B cell (primary cell): ENCODE measurements around the gene IPO11. TPM values are rescaled to one million over a fixed set of nuclear protein-coding genes. Genes with fewer than 3 reads are reported as not detected.

Source experiments
- ATAC-seq: fragments of 200-7000 bp; cut with Tn5 transposase; one replicate; pipeline ENCODE4 v1.10.0; 2021; ENCODE audit warnings: low read depth, mild to moderate bottlenecking, moderate number of reproducible peaks, moderate library complexity
- CTCF ChIA-PET: fragments of 350-600 bp; sonication (Branson Sonifier 250); formaldehyde crosslinking; loops from one replicate; lab custom pipeline; 2021; ENCODE audit warnings: antibody characterized with exemption, inconsistent platforms; lab: Charles Lee
- POLR2A ChIA-PET: fragments of 350-600 bp; sonication (Branson Sonifier 250); formaldehyde crosslinking; loops from one replicate; lab custom pipeline; 2021; ENCODE audit warnings: antibody characterized with exemption; lab: Charles Lee
- DNase-seq: peaks from one replicate; pipeline ENCODE4 v3.0.0; 2013
- H2AFZ ChIP-seq: 2 replicates; pipeline ENCODE4 v1.6.1; 2012; ENCODE audit warnings: mild to moderate bottlenecking, low read depth, low read length; ENCODE audit not compliant: insufficient read depth, poor library complexity, severe bottlenecking
- H3K27ac ChIP-seq, 2 donors: 1 replicate in 1 of 2; 2 replicates in 1 of 2; pipeline ENCODE4 v1.5.1; 2012 to 2013; ENCODE audit warnings: low read length in 2 of 2, mild to moderate bottlenecking in 2 of 2, moderate library complexity in 1 of 2
- H3K27me3 ChIP-seq, 4 experiments: fragments of 200-600 bp in 1 of 4; sonication (generic) in 1 of 4; replicated peaks in 1 of 4; 1 replicate in 2 of 4; 2 replicates in 2 of 4; pipeline versions ENCODE4 v1.6.1 to v1.7.0; 2013 to 2016; ENCODE audit warnings: low read length in 3 of 4, mild to moderate bottlenecking in 2 of 4, mixed read lengths in 1 of 4, moderate library complexity in 1 of 4; ENCODE audit not compliant: insufficient read depth in 4 of 4, control insufficient read depth in 3 of 4; ENCODE audit errors: control extremely low read depth in 1 of 4
- H3K36me3 ChIP-seq, 2 experiments: replicated peaks in 1 of 2; 1 replicate in 1 of 2; 2 replicates in 1 of 2; pipeline versions ENCODE4 v1.6.1 to v1.7.1; 2013; ENCODE audit warnings: low read length in 1 of 2; ENCODE audit not compliant: insufficient read depth in 2 of 2, control insufficient read depth in 1 of 2; ENCODE audit errors: control extremely low read depth in 1 of 2, extremely low read depth in 1 of 2
- H3K4me1 ChIP-seq, 2 donors: fragments of 200-600 bp in 1 of 2; sonication (generic) in 1 of 2; 1 replicate in 1 of 2; 2 replicates in 1 of 2; pipeline versions ENCODE4 v1.5.1 to v1.6.1; 2013 to 2017; ENCODE audit warnings: low read length in 2 of 2; ENCODE audit not compliant: control insufficient read depth in 2 of 2, insufficient read depth in 2 of 2
- H3K4me2 ChIP-seq: replicated peaks from 2 replicates; pipeline ENCODE3; 2012; ENCODE audit warnings: mild to moderate bottlenecking, low read depth, low read length; ENCODE audit not compliant: poor library complexity, severe bottlenecking
- H3K4me3 ChIP-seq, 5 experiments: fragments of 200-600 bp in 1 of 5; sonication (generic) in 1 of 5; 1 replicate in 3 of 5; 2 replicates in 2 of 5; pipeline versions ENCODE4 v1.5.1 to v1.7.0; 2011 to 2016; ENCODE audit warnings: low read length in 4 of 5, mild to moderate bottlenecking in 4 of 5, low read depth in 2 of 5, control low read depth in 1 of 5, moderate library complexity in 1 of 5; ENCODE audit not compliant: insufficient read depth in 1 of 5; ENCODE audit errors: control extremely low read depth in 1 of 5, extremely low read depth in 1 of 5
- H3K79me2 ChIP-seq: fragments of 200-600 bp; sonication (generic); one replicate; pipeline ENCODE4 v1.6.0; 2016; ENCODE audit warnings: low read length; ENCODE audit not compliant: control insufficient read depth, insufficient read depth
- H3K9ac ChIP-seq: fragments of 200-600 bp; sonication (generic); 2 replicates; pipeline ENCODE4 v1.6.1; 2017; ENCODE audit warnings: mild to moderate bottlenecking, low read length, moderate library complexity
- H3K9me3 ChIP-seq, 3 donors: one replicate each; pipeline versions ENCODE4 v1.6.1 to v1.7.1; 2013; ENCODE audit warnings: low read length in 2 of 3; ENCODE audit not compliant: control insufficient read depth in 2 of 3, insufficient read depth in 1 of 3; ENCODE audit errors: control extremely low read depth in 1 of 3
- H4K20me1 ChIP-seq: 2 replicates; pipeline ENCODE4 v1.6.0; 2012; ENCODE audit warnings: mild to moderate bottlenecking, low read length; ENCODE audit not compliant: insufficient read depth, control insufficient read depth, poor library complexity, severe bottlenecking
- H3K27ac Mint-ChIP-seq: one replicate; pipeline ENCODE4 v1.8.0; 2021; ENCODE audit warnings: mixed read lengths
- H3K27me3 Mint-ChIP-seq: one replicate; pipeline ENCODE4 v1.8.0; 2021; ENCODE audit warnings: mixed read lengths
- H3K4me1 Mint-ChIP-seq: one replicate; pipeline ENCODE4 v1.8.0; 2021; ENCODE audit warnings: mixed read lengths
- H3K4me3 Mint-ChIP-seq: one replicate; pipeline ENCODE4 v1.8.0; 2021; ENCODE audit warnings: mixed read lengths
- H3K9me3 Mint-ChIP-seq: one replicate; pipeline ENCODE4 v1.8.0; 2022; ENCODE audit warnings: mixed read lengths; ENCODE audit not compliant: insufficient read depth
- CTCF ChIP-seq: fragments of 200-600 bp; IDR thresholded peaks from one replicate; pipeline ENCODE4 v1.8.0; 2022; ENCODE audit warnings: antibody characterized with exemption, mild to moderate bottlenecking
- EZH2 ChIP-seq: IDR thresholded peaks from 2 replicates; pipeline ENCODE4 v1.6.1; 2012; ENCODE audit warnings: borderline replicate concordance, low read depth, mild to moderate bottlenecking, moderate library complexity, low read length; ENCODE audit not compliant: insufficient read depth, poor library complexity, severe bottlenecking
- WGBS: methylation state at CpG from one replicate; pipeline ENCODE4 v1.1.5; 2013; ENCODE audit warnings: missing lambda C conversion rate; ENCODE audit not compliant: insufficient coverage; 5-methylcytosine and 5-hydroxymethylcytosine counted together
- intact Hi-C: fragments of 100-400 bp; cut with micrococcal nuclease; formaldehyde crosslinking; loops from one replicate; pipeline ENCODE4 v1.10.0; 2022
- polyA plus RNA-seq: library from polyadenylated mRNA; depleted of rRNA; stranded (reverse); fragments of >200 nt; gene quantifications from 2 replicates; pipeline ENCODE4 v1.2.3, GENCODE V29; 2012
- total RNA-seq, 2 donors: library from RNA; stranded (reverse); fragments of 120-200 nt in 1 of 2; gene quantifications; 1 replicate in 1 of 2; 2 replicates in 1 of 2; pipeline versions ENCODE4 v1.2.3 to v1.2.4, GENCODE V29; 2013 to 2022

IPO11 gene
- total and polyA plus RNA-seq, 2 donors (not counting 1 experiment from before 2014, with no cell fraction given), result 3.8 to 37.4 TPM

GRCh38 chr5:62596096-62596495 is 183.5 kb downstream of the IPO11 start:
- H3K27me3 Mint-ChIP-seq, result no peaks in the 10 kb centered on the region
- no peak overlapping the region for H3K4me3 Mint-ChIP-seq
- no peak for TF ChIP-seq EZH2
- no peak for TF ChIP-seq CTCF
- no peak overlapping the region for H3K27ac Mint-ChIP-seq
- no peak overlapping the region for H2AFZ ChIP-seq
- peaks cover 2 to 7% of the 10 kb centered on the region in 2 experiments for H3K36me3 ChIP-seq
- ChIA-PET CTCF (no interaction called here), POLR2A (no interaction called here)
- no peak for ATAC-seq
- H3K4me3 ChIP-seq, result no peak overlapping the region
- H3K4me1 Mint-ChIP-seq, result peaks cover 3% of the 10 kb centered on the region
- no peaks in the 10 kb centered on the region for H4K20me1 ChIP-seq
- no peaks in the 10 kb centered on the region for H3K4me1 ChIP-seq
- peaks cover 2 to 9% (median 7%) of the 10 kb centered on the region in 3 donors for H3K9me3 ChIP-seq
- peaks cover 2% of the 10 kb centered on the region for H3K9me3 Mint-ChIP-seq
- H3K9ac ChIP-seq, result no peak overlapping the region
- no CpG with 5 or more reads among the region's 1 CpG for WGBS
- no peaks in the 10 kb centered on the region for H3K79me2 ChIP-seq
- H3K27ac ChIP-seq, result no peak overlapping the region
- no peak for DNase-seq
- H3K4me2 ChIP-seq, result no peak overlapping the region
- no peaks in the 10 kb centered on the region for H3K27me3 ChIP-seq
- intact Hi-C loops, result no loop called here

DNA sequence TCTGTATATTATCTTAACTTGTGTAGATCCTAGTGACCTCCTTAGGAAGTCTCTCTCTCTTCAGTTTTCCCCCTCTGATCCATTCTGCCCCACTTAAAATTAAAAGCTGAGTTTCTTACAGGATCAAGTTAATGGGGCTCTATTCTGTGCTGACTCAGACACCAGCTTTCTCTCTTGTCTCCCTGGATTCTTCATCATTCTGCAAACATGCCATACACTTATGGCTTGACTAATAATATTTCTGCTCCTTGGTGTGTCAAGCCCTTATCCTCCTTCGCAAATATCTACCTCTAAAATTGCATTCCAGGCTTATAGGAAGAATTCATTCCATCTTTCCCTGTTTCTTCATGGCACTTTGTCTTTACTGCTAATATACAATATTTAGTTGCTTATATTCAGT is 184.1 kb downstream of the IPO11 start:
- Histone ChIP-seq H3K36me3 (peaks cover 2 to 7% of the 10 kb centered on the region in 2 experiments), H3K9ac (no peak overlapping the region), H3K27ac (no peak overlapping the region), H3K9me3 (peaks cover 2 to 8% (median 7%) of the 10 kb centered on the region in 3 donors), H3K4me1 (no peaks in the 10 kb centered on the region), H3K4me3 (no peak overlapping the region), H3K4me2 (no peak overlapping the region), H3K27me3 (no peaks in the 10 kb centered on the region), H2AFZ (no peak overlapping the region), H3K79me2 (no peaks in the 10 kb centered on the region), H4K20me1 (no peaks in the 10 kb centered on the region)
- WGBS, result no CpG with 5 or more reads among the region's 1 CpG
- no peak overlapping the region for H3K4me3 Mint-ChIP-seq
- H3K27ac Mint-ChIP-seq, result no peak overlapping the region
- peaks cover 3% of the 10 kb centered on the region for H3K4me1 Mint-ChIP-seq
- CTCF ChIA-PET, result no interaction called here
- no peak for TF ChIP-seq EZH2
- no peak for TF ChIP-seq CTCF
- POLR2A ChIA-PET, result interaction anchor here (0.6 kb wide), 1 partner anchor 208 kb away, joined by 3 read pairs; no protein-coding TSS in a partner anchor
- no peak for DNase-seq
- intact Hi-C loops, result no loop called here
- no peak for ATAC-seq
- no peaks in the 10 kb centered on the region for H3K27me3 Mint-ChIP-seq
- peaks cover 2% of the 10 kb centered on the region for H3K9me3 Mint-ChIP-seq
